Stimulated activated CD4-positive, alpha-beta T cell treated with anti-CD3 and anti-CD28 coated beads, Interleukin-4, amount 100 ng/mL, for 24 hours (primary cell): Measurements from ENCODE around the gene EGF.
"Not testable (repeated sequence)": the region's sequence is repeated elsewhere in the genome, so short reads cannot be mapped to it uniquely, and the experiment has no call there.

ENCODE experiments used
- DNase-seq: peaks from one replicate; pipeline ENCODE4 v3.0.0-alpha.2; 2020

The EGF gene

DNA sequence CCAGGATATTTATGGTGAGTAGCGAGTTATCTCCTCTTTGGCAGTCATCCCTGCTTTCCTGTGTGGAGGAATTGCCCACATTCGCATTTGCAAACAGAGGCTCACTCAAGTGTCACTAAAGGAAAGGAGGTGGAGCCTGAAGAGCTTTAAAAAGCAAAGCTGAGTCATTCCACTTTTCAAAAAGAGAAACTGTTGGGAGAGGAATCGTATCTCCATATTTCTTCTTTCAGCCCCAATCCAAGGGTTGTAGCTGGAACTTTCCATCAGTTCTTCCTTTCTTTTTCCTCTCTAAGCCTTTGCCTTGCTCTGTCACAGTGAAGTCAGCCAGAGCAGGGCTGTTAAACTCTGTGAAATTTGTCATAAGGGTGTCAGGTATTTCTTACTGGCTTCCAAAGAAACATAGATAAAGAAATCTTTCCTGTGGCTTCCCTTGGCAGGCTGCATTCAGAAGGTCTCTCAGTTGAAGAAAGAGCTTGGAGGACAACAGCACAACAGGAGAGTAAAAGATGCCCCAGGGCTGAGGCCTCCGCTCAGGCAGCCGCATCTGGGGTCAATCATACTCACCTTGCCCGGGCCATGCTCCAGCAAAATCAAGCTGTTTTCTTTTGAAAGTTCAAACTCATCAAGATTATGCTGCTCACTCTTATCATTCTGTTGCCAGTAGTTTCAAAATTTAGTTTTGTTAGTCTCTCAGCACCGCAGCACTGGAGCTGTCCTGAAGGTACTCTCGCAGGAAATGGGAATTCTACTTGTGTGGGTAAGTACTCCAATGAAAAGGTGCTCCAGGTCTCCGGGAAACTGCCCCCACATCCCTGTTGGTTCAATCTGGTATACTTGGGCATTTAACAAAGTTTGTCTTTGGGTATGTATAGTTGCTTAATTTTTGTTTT is at the start of gene EGF:
Gene EGF (plus strand): TSS at position 178 of the 890 bp plus-strand sequence. CDS start 453 bp downstream, at position 631.
- DNase-seq: no peak

DNA sequence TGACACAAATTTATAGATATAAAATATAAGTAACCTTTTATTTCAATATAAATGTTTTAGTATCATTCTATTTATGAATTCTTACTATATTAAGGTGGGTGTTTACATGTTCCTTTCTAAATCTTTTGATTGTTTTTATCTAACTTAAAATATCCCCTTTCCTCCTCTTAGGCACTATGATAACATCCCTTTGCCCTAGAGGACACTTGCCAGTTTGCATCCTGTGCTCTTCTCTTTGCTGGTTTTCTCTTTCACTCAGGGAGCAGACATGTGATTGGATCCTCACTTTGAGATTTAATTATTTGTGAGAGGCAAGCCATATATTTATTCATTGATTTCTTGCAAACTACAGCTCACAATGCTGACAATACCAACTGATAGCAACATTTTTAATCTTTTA is 48.5 kb upstream of the EGF start:
- no peak for DNase-seq

- DNase-seq: no peak
These were observed 42.6 kb upstream of the EGF start for GRCh38 chr4:109870061-109870460.

GRCh38 chr4:109872065-109872464 is 40.6 kb upstream of the EGF start:
- DNase-seq: no peak

GRCh38 chr4:109872950-109873656 is 39.6 kb upstream of the EGF start:
- no peak for DNase-seq

- DNase-seq: no peak
These were observed 38.7 kb upstream of the EGF start for GRCh38 chr4:109873791-109874514.

GRCh38 chr4:109875106-109875505 is 37.6 kb upstream of the EGF start:
- no peak for DNase-seq

DNA sequence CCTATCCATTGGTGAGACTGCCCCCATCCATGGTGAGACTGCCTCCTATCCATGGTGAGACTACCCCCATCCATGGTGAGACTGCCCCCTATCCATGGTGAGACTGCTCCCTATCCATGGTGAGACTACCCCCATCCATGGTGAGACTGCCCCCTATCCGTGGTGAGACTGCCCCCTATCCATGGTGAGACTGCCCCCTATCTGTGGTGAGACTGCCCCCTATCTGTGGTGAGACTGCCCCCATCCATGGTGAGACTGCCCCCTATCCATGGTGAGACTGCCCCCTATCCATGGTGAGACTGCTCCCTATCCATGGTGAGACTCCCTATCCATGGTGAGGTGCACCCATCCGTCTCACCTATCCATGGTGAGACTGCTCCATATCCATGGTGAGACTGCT is 37.1 kb upstream of the EGF start:
- DNase-seq: not testable (repeated sequence)

DNA sequence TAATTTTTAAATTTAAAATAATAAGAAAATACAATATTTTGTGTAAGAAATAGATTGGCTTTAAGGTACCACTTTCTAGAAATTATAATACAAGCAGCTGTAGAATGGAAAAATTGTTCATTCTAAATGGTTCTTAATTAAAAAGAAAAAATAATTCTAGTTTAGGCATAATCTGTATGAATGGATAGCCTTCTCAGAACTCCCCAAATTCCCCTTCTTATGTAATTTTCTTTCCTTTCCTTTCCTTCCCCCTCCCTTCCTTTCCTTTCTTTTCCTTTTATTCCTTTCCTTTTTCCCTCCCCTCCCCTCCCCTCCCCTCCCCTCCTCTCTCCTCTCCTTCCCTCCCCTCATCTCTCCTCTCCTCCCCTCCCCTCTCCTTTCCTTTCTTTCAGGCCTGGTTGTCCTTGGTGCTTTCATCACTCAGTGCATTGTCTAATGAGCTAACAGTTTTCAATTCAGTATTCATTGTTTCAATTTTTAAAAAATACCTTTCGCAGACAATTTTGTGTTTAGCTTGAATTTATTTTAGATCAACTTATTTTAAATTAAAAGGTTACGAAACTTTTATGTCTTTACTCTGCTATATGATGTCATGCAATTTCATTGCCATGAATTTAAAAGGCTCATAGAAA is 35.9 kb upstream of the EGF start:
- DNase-seq: no peak

- no peak for DNase-seq
These were observed 35.3 kb upstream of the EGF start for GRCh38 chr4:109877400-109877799.

GRCh38 chr4:109878355-109878754 is 34.3 kb upstream of the EGF start:
- no peak for DNase-seq

DNA sequence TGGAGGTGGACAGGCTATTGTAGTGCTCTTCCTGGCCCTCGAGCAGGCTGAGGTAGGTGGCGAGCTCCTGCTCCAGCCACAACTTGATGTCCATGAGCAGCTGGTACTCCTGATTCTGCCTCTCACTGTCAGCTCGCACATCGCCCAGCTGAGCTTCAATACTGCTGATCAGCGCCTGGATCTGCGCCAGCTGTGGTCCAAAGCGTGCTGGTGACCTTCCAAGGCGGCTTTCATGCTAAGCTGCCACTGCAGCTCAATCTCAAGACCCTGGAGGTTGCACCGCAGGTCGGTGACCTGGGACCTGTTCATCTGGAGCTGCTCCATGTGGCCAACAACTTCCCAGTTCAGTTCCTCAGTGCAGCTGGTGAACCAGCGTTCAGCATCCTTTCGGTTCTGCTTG is 33.6 kb upstream of the EGF start:
- DNase-seq: no peak

- DNase-seq: no peak
These were observed 32.9 kb upstream of the EGF start for GRCh38 chr4:109879636-109880314.

DNA sequence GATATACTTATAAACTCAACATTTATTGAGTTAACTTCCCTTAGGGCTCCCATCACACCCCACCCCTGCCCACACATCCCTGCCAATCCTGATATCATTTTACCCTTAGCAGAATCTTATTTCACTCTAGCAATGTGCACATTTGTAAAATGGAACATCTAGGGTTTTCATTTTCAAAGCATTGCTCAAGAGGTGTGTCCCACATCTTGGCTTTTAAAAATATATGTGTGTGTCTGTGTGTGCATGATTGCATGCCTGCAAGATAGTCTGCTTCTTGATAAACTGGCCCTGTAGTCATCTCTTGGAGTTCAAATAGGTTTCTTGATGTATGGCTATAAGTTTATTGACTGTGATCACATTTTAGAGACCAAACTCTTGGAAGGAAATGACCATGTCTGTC is 26.4 kb upstream of the EGF start:
- DNase-seq: no peak

GRCh38 chr4:109887071-109887470 is 25.6 kb upstream of the EGF start:
- no peak for DNase-seq

GRCh38 chr4:109890076-109890475 is 22.6 kb upstream of the EGF start:
- no peak for DNase-seq

DNA sequence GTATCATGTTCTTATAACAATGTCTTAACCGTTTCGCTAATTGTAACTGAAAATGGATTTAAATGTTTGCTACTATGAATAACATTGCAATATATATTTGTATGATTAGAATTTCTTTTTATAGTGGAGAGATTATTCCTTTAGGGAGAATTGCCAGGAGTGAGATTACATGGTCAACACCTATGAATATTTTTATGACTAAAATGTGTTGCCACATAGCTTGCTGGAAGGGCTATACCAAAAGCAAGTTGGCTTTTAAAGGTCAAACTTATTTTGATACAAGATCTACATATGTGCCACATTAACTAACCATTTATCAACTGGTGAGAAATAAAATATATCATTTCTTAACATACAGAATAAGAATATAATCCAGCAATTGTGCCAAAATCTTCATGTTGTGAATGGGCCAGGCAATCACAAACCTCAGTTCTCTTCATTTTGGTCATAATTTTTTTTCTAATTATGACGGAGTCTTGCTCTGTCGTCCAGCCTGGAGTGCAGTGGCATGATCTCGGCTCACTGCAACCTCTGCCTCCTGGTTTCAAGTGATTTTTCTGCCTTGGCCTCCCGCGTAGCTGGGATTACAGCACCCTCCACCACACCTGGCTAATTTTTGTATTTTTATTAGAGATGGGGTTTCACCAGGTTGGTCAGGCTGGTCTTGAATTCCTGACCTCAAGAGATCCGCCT is 10.0 kb upstream of the EGF start:
- DNase-seq: no peak

DNA sequence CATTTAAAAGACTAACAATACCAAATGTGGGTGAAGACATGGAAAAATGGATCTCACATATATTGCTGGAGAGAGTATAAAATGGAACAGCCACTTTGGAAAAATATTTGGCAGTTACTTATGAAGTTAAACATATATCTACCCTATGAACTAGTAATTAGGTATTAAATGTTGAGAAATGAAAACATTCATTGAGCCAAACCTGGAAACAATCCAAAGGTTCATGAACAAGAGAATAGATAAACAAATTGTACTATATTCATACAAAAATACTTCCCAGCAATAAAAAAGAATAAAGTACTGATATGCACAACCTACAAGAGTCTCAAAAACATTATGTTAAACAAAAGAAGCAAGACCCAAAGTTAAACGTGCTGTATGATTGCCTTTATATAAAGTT is 4.0 kb upstream of the EGF start:
- no peak for DNase-seq

DNA sequence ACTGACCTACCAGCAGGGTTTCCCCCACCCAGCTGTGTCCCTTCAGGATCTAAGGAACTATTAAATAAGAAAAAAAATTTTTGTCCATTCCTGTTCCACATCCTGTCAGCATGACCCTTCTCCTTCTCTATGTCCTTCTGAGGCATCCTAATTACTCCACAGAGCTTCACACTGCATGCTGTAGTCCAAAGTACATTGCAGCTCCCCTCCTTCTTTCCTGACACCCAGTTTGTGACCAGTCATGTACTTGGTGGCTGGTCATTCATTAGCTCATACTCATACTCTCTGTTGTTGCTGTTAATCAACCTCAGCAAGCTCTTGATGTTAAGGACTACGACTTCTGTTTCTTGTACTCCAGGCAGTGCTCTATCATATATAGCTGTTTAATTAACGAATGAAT is 2.4 kb upstream of the EGF start:
- no peak for DNase-seq

DNA sequence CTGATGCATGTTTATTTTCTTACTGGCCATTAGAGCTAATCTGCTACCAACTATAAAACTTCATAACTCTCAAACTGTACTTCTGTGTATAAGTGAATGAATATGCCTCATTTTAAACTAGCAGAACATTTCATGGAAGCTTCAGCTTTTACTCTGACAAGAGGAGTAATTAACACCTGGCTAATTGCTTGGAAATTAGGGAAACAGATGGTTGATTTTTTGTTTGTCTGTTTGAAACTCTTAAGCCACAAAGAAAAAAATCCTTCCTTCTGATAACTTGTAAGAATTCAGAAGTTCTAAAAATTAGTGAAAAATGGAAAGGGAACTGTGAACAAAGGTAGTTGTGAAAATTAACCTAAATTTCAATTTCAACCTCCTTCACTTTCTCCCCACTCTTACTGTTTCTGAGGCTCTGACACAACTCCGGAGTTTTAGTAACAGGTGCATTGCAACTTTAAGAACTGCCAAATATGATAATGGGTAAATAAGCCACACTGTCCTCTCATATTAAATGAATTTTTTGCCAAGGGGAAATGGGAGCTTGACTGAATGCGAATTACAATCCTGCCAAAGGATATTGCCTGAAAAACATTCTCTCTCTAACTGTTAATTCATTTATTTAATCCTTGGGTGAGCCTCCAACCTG is 1.0 kb downstream of the EGF start:
- no peak for DNase-seq

DNA sequence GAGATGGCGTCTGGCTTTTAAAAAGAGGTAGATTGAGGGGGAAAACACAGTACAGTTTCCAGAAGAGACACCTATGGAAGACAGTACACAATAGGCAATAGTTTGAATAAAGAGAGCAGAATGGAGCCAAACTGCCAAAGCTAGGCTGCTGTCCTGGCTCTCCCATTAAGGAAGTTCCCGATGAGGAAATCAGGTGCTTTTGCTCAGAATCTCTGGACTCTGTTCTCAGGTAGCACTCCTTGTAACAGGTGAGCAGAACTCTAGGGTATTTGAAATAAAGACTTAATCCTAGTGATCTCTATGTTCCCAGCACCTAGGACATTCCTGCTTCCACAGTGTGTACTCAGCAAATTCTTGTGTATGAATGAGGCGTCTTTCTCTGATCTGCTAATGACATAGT is 1.6 kb downstream of the EGF start:
- no peak for DNase-seq
